Measurements from ENCODE around the gene SUMO3.

SUMO3 gene

GRCh38 chr21:44778499-44778911, 39.4 kb downstream of the SUMO3 start:
- DNase-seq (ENCODE audit: low spot score): no peak

DNA sequence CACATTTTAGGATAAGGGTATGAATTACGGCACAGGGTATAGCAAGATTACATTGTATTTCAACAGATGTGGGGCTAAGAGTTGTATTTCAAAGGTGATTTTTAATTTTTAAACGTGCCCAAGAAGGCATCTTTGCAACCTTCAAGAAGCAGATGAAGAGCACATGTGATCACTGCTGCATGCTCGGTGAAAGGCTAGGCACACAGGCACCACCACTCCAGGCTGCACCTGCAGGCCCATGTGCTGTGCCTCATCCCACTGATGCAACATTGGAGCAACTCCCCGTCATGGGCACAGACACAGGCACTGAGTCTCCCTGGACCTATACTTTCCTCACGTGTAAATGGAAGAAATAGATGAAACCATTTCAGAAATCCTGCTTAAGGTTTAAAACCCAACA, 39.8 kb downstream of the SUMO3 start:
- DNase-seq (ENCODE audit: low spot score): no peak

GRCh38 chr21:44774972-44775371, 42.9 kb downstream of the SUMO3 start:
- DNase-seq (ENCODE audit: low spot score): no peak

DNA sequence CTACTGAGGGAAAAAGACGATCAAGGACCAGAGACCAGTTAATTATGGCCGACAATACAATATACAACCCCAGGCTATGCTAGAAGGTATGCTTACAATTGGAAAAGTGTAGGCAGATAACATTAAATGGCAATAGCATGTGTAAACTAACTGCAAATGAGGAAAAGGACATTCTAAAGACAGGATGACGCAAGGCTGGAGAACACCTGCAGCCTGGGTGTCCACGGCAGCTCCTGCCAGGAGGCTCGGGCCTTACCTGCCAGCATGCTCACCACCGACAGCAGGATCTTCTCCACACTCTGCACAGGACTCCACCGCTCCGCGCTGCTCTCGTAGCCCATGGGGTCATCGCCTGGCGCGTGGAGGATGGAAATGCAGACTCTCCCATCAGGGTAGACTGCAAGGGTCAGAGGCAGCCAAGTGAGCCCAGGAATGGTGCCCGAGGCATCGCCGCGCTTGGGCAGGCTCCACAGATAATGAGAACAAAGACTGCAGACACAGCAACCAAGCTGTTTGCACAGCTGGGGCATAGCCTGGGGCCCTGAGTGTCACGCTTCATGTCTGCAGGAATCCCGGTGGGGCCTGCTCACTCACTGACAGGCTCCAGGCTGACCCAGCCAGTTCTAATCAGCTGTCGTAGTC, 44.5 kb downstream of the SUMO3 start:
- no peak for DNase-seq (ENCODE audit: low spot score)

- DNase-seq (ENCODE audit: low spot score): no peak
These were observed 45.9 kb downstream of the SUMO3 start for GRCh38 chr21:44771896-44772525.

DNA sequence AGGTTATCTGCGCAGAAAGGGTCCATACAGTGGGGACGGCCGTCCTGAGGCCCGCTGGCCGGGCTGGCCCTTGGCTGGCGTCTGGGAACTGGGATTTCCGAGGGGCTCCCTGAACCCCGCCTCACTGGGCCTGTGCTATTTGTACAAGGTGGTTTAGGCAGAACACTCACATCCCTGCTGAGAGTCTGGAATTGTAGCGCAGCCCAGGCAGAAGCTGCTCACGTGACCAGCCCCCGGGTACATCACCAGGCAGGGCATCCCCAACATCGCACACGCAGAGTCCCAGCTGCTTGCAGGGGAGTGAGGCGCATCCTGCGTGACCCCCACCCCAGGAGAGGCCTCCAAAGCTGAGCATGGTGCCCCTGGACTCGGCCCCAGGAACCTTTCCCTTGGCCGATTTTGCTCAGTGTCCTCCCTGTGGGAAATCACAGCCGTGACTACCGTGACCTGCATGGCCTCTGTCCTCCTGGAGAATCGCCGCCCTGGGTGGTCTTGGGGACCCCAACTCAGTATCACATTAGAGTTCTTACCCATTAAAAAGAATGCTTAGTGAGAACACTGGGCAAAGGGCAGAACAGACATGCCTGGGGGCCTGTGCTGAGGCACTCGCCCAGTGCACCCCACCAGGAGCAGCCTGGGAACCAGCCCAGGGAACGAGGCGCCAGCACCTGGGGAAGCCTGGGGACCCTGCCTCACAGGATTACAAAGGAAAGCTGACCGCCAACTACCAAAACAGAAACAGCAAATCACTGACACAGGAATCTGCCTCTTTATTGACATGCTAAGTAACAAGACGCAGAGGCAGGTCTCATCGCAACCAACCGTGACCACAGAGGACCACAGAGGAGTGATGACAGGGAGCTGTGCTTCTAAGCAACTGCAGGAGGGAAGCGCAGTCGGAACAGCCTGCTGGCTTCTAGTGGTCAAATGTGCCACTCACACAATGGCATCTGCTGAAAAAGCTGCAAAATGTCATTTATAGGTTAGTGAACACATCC, 49.7 kb downstream of the SUMO3 start:
- no peak for DNase-seq (ENCODE audit: low spot score)

DNA sequence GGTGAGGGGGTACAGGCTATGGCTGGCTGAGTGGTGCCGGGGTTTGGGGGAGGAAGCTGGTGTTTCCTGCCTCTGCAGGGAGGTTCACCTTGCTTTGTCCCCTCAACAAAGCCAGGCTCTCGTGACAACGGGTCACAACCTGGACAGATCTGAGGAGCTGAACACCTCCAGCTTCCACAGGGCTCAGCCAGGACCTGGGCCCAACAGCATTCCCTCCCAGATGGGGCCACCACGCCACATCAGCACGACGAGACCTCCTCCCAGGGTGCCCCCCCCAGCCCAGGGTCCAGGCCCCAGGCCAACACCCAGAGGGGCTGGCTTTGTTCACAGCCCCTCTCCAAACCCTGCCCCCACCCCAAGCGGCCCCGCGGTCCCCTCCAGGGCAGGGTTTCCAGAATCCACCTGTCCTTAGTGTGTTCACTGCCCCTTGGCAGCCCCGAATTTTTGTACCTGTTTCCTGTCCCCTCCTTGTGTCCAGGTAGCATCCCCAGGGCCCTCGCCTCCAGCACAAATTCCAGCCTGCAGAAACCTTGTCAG, 51.0 kb downstream of the SUMO3 start:
- DNase-seq (ENCODE audit: low spot score): no peak

GRCh38 chr21:44766014-44766817, 51.6 kb downstream of the SUMO3 start:
- DNase-seq (ENCODE audit: low spot score): no peak

DNA sequence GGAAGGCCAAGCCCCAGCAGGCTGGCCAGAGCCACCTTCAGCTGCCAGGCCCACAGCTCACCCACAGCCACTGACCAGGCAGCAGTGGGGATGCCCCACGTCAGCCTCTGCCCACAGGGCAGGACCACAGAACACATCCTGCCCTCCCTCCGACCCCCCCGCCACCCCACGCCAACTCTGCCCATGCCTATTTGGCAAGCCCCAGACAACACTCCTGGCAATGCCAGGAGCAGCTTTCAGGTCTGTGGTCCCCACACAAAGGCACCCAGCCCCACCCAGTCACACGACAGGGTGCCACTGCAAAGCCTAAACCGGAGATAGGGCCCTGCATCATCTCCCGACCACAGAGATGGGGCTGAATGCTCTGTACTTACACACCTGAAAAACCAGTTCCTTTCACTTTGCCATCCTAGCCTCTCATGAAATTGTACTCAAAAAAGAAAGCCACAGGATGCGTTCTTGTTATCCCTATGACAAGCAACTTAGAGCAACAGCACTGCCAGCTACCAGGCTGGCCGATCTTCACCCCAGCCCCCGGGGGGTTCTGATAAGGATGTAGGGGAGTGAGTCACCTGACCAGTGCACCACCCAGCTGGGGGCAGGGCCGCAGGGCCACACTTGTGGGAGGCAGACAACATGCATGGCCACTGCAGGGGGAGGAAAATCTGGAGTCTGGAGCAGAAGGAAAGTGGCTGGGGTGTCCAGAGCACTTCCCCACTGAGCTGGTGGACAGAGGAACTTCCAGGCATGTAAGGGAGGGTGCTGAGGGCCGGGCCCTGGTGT, 52.4 kb downstream of the SUMO3 start:
- DNase-seq (ENCODE audit: low spot score): peak; percentile 37

GRCh38 chr21:44764319-44765230, 53.3 kb downstream of the SUMO3 start:
- no peak for DNase-seq (ENCODE audit: low spot score)

GRCh38 chr21:44763451-44764318, 54.2 kb downstream of the SUMO3 start:
- DNase-seq (ENCODE audit: low spot score): no peak

DNA sequence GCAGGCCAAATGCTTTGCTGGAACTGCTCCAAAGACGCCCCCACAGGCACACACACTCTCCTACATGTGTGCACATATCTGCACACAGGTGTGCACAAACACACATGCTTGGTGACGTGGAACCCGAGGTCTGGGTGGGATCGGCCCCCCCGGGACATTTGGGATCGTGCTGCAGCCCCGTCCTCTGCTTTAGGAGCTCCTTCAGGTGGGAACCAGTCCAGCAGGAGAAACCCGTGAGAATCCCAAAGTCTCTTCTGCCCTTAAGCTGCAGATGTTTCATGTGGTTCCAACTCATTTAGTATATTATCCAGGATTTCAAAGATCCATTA, 54.8 kb downstream of the SUMO3 start:
- DNase-seq (ENCODE audit: low spot score): no peak

DNA sequence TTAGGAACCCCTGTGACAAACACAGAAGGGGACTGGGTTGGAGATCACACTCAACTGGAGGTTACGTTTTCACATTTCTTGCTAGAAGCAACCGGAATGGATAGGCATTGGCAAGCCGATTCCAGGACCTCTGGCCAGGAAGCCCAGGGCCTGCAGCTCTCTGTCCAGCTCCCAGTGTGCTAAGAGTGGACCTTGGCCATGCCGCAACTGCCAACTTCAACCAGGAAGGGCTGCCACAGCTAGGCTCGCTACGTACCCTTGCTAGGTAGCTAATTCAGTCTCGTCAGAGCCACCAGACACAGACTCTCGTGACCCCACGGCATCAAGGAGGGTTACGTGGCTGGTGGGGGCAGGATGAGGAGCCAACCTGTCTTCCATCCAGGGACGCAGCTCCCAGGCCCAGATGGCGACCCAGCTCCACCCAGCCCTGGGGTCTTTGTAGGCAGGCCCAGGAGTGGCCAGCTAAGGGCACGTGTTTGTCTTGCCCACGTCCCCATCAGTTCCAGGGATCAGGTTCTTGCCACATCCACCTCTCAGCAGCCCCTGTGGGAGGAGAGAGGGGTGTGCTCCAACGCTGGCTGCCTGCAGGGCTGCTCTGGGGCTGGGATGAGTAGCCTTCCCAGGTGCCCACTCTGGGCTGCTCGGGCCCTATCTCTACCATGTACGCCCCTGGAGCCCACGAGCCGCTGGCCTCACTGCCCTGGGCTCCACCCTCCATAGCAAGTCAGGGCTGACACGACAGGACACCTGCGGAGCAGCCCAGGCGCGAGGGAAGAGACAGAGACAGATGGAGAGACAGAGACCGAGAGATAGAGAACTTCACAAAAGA, 55.4 kb downstream of the SUMO3 start:
- DNase-seq (ENCODE audit: low spot score): no peak

DNA sequence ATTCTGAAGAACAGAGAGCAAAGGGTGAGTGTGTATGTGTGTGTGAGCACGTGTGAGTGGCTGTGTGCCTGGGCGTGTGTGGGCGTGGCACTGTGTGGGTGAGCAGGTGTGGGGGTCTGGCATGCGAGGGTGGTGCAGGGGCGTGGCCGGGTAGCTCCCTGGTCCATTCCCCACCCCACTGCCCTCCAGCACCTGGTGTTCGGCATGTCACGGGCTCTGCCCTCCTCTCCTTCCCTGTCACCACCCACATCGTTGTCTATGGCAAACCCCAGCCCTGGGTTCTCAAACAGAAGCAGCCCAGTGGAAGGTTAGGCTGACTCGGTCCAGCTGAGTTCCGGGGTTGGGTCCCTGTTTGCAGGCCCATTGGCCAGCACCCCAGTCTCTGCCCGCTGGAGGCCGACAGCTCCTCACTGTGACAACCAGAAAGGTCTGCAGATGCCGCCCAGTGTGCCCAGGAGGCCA, 56.1 kb downstream of the SUMO3 start:
- no peak for DNase-seq (ENCODE audit: low spot score)

- DNase-seq (ENCODE audit: low spot score): no peak
These were observed 56.7 kb downstream of the SUMO3 start for GRCh38 chr21:44761011-44761729.

DNA sequence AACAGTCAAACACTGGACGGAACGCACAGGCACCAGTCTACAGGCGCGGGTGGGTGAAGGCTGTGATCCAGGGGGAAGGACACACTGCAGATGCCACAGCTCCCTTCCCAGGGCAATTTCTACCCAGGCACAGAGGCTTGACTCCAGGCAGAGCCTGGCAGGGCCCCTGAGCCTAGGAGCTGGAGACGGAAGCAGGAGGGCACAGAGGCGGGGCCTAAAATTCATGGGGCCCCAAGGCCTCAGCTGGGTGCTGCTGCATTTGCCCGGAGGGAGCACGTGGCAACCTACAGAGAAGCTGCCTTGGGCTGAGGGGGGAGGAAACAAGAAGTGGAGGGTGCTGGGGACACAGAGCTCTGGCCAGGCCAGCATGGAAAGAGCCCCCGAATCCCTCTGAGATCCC, 57.5 kb downstream of the SUMO3 start:
- no peak for DNase-seq (ENCODE audit: low spot score)

DNA sequence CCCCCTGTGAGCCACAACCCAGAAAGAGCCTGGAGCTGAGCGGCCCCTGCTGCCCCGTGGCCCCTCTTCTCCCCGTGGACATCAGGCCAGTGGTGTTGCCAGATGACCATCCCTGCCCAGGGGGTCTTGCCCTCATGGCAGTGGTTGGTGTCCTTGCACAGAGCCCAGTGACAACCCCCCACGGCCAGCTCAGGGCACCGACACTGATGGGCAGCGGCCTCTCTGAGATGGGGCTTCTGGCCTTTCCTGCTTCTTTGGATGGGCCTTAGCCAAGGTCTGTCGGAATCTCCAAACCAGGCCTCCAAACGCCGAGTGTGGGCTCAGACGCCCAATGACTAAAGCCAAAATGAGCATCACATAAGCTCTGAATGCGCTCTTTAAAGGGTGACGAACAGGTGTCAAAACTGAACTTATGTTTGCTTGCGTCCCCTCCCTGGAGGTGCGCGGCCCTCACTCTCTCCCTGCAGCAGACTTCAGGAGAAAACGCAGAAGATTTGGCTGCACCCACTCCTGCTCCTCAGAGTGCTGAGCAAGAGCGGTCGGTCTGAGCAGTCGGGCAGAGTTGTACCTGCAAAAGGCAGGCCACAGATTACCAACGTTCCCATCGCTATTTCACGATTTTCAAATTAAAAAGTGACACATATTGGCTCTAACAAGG, 58.1 kb downstream of the SUMO3 start:
- no peak for DNase-seq (ENCODE audit: low spot score)

Data from activated CD4-positive, alpha-beta T cell treated with anti-CD3 and anti-CD28 coated beads, Interleukin-2, Interleukin-4, amounts not matched to agents 100 ng/mL and 50 ng/mL, durations not matched to agents 16 hours and 8 hours (primary cell).